NCI-H748 (cell line): ENCODE data around the gene USP5.

ENCODE experiments used
- DNase-seq: peaks from one replicate; lab custom pipeline; 2025; ENCODE audit not compliant: unreplicated experiment; lab: John Stamatoyannopoulos, UW

The USP5 gene

DNA sequence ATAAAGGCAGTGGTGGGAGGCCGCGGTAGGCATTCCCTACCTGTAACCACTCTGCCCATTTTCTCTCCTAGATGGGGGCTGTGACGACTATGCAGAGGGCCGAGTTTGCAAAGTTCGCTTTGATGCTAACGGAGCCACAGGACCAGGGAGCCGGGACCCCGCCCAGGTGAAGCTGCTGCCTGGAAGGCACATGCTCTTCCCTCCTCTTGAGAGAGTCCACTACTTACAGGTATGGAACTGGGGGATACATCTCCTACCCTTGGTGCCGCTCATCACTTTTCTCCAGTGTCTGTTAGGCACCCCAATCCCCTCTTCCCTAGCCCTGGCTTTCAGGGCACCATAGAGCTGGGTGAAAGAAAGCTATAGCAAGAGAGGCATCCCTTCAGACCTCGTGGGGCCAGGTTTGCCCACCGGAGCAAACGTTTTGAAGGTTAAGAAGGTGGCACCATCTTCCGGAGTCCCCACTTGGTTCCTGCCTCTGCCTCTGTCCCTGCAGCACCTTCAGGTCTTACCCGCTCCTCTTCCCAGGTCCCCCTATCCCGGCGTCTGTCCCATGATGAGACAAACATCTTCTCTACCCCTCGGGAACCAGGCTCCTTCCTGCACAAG, 25.7 kb upstream of the USP5 start:
- DNase-seq: no peak

DNA sequence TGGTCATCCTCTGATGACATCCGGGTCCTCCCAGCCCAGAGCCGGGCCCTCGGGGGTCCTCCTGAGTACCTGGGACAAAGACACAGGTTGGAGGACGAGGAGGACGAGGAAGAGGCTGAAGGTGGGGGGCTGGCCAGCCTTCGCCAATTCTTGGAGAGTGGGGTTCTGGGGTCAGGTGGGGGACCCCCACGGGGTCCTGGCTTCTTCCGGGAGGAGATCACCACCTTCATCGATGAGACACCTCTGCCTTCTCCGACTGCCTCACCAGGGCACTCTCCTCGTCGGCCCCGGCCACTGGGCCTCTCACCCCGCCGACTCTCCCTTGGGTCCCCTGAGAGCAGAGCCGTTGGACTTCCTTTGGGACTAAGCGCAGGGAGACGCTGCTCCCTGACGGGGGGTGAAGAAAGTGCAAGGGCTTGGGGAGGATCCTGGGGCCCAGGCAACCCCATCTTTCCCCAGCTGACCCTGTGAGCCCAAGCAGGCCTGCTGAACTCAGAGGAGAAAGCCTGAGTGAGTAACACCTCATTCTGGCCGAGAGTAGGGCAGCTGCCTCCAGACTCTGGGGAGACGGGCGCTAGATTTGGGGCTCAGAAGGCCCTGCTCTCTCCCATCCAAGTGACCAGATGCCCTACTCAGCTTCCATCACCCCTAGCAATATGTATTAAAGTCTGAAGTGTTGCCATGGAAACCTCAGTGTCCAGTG, 25.1 kb upstream of the USP5 start:
- no peak for DNase-seq

DNA sequence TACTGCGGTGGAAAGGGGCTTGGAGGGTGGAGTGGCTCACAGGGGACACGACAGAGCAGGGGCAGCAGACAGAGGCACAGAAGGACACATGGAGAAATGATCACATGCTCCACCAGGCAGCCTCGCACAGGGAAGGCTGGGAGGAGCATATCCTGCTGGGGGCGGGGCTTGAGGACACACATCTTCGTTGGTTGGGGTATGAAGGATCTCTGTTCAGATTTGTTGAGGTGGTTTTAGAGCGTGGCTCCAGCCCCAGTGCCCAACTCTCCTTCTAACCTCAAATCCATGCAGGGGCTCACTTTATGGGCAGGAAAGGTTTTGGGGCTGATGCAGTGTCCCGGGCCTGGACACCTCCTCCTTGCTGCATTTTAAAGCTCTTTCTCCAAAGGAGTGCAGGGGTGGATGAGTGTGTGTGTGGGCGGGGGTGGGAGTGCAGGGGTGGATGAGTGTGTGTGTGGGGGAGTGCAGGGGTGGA, 24.5 kb upstream of the USP5 start:
- peak; percentile 84 for DNase-seq

DNA sequence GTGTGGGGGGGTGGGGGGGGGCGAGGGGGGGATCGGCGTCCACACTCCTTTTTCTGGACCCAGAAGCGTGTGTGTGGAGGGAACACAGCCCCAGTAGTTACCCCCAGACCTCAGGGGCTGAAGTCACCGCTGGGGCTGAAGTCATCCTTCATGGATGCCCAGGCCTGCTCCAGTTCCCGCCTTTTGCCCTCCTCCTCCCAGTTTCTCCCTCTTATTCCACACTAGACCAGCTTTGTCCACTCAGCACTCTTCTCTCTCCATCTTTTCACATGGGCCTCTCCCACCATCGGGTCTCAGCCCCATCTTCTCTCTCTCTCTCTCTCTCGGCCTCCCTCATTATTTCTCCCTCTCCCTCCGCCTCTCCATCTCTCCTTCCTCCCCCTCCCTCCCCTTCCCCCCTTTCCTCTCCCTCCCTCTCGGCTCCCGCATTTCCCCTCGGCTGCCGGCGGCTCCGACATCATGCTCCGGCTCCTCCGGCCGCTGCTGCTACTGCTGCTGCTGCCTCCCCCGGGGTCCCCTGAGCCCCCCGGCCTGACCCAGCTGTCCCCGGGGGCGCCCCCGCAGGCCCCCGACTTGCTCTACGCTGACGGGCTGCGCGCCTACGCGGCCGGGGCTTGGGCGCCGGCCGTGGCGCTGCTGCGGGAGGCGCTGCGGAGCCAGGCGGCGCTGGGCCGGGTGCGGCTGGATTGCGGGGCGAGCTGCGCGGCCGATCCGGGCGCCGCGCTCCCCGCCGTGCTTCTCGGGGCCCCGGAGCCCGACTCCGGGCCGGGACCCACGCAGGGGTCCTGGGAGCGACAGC, 23.8 kb upstream of the USP5 start, which contains the start of gene P3H3:
Gene P3H3, plus strand, starts transcription at position 426 of the 799 bp plus-strand sequence. Its CDS starts 34 bp downstream, at position 460.
- DNase-seq: peak; percentile 73

DNA sequence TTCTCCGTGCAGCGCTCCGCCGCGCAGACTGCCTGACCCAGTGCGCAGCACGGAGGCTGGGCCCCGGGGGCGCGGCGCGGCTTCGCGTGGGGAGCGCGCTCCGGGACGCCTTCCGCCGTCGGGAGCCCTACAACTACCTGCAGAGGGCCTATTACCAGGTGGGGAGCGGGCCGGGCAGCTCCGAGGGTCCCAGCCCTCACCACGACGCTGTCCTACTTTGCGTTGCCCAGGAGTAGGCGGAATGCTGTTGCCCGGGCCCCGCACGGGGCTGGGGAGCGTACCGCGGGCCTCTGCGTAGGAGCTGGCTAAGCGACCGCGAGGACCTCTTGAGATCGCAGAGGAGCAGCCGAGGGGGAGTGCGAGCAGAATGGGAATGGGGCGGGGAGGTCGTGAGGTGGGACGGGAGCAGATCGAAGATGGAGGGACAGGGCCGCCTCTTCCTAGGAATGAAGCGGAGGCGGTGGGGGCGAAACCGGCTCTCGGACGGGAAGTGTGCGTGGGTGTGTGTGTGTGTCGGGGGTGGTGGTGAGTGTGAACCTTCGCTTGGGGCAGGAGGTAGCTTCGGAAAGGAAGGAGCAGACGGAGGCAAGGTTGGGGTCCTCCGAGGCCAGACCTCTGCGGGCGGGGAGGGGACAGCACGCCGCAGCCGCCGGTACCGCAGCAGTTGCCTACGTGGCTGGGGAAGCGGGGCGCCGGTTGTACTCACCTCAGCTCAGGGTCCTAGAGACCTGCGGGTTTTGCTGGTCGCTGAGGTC, 23.0 kb upstream of the USP5 start:
- DNase-seq: peak; percentile 33

DNA sequence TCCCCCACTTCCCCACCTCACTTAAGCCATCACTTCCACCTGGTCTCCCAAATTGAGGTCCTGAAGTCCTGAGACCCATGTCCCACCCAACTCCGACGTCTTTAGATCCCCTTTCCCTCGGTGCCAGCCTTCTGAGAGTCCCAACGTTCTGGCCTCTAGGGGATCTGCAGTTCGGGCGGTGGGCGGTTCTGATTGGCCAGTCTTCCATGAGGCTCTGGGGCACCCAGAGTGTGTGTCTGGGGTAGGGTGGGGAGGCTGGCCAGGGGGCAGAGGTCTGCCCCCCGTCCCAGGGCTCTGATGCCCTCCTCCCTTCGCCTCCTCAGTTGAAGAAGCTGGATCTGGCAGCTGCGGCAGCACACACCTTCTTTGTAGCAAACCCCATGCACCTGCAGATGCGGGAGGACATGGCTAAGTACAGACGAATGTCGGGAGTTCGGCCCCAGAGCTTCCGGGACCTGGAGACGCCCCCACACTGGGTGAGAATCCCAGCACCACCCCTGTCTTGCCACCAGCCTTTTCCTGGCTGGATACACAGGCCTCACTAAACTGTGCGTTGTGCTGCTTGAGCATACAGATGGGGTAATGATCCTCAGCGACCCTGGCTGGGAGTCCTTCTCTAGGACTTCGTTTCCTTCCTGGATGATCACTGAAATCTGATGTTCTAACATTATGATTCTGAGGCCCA, 22.3 kb upstream of the USP5 start:
- DNase-seq: no peak

DNA sequence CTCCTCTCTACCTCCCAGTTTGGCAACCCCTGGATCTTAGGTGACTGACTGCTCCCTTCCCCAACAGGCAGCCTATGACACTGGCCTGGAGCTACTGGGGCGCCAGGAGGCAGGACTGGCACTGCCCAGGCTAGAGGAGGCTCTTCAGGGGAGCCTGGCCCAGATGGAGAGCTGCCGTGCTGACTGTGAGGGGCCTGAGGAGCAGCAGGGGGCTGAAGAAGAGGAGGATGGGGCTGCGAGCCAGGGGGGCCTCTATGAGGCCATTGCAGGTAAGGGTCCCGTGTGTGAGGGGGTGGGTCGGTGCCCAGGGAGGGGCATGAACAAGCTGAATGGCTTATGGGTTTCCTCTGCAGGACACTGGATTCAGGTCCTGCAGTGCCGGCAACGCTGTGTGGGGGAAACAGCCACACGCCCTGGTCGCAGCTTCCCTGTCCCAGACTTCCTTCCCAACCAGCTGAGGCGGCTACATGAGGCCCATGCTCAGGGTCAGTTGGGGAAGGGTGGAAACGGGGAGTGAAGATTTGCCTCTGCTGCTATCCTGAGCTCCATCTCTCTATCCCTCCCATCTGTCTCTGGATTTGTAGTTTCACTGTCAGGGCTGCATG, 21.6 kb upstream of the USP5 start:
- no peak for DNase-seq

DNA sequence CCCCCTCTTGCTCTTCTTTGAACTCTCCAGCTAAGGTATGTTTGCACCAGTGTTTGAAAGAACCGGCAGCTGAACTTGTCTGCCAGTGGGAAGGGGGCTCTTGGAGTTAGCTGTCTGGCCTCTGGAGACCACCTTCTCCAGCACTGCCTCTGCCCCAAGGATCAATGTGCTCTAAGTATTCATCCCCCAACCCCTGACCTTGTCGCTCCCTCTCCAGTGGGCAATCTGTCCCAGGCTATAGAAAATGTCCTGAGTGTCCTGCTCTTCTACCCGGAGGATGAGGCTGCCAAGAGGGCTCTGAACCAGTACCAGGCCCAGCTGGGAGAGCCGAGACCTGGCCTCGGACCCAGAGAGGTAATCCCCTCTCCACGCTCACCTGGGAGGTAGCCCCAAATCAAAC, 21.0 kb upstream of the USP5 start:
- no peak for DNase-seq

DNA sequence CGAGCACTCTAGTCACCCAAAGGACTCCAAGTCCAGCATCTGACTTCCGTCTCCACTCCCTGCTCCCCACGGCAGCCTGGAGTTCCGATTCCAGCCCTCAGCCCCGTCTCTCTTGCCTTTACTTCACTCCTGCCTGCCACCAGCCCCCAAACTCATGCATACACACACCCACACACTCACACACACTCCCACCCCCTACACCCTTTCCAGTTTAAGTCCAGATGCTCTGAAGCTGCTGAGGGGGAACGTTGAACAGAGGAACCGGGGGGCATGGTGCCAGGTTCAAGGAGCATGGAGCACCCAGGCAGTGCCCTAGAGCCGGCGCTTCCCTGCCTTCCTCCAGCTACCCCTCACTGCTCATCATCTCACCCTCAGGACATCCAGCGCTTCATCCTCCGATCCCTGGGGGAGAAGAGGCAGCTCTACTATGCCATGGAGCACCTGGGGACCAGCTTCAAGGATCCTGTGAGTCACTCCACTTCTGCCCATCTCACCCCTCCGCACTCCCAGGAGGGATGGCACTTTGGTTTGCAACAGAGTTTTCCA, 20.4 kb upstream of the USP5 start:
- DNase-seq: no peak

DNA sequence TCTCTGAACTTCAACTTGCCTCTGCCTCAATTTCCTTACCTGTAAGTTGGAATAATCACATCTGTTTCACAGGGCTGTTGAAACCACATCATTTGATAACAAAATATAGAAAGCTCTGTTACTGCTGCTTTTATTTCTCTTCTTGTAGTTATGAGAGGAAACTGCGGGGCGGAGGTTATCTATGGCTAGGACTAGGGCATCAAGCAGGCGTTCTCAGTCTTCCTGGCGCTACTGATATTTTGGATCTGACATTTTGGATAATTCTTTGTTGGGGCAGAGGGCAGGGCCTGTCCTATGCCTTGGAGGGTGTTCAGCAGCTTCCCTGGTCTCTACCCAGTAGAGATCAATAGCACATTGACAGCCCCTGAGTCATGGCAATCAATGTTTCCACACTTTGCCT, 19.8 kb upstream of the USP5 start:
- no peak for DNase-seq

DNA sequence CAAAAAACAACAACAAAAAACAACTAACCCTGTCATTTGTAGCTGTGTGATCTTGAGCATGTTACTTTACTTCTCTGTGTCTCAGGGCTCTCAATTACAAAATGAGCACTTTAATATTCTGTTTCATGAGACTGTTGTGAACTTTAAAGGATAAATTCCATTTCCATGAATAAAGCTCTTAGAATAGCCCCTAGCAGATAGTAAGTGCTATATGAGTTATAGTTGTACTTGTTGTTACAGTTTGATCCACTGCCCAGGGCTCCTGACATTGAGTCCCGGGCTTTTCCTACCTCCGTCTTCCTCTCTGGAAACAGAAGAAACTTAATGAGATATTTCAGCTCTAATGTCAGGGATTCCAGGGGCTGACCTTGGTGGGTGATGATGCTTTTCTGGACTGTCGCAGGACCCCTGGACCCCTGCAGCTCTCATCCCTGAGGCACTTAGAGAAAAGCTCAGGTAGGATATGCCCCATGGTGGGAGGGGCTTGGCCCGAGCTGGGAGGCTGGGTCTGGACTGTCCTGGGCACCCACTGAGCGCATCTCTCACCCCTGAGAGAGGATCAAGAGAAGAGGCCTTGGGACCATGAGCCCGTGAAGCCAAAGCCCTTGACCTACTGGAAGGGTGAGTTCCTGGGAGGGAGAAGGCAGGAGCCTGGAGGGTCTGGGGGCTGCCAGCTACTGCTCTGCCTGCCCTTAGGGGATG, 18.6 kb upstream of the USP5 start:
- DNase-seq: no peak

DNA sequence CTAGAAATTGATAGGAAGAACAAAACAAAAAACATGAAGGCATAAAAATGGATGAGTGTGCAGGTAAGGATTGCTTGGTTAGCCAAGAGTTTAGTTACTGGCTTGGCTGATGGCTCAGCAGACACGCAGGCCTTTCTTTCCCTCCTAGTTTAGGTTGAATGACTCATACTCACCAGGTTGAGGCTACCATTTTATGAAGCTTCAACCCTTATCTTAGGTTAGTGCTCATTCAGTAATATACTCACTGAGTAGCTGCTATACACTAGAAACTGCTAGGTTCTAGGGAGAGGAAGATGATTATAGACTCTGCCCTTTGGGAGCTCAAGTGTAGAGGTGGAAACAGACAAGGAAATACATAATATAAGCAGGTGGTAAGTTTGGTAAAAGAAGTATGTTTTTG, 17.7 kb upstream of the USP5 start:
- DNase-seq: no peak

DNA sequence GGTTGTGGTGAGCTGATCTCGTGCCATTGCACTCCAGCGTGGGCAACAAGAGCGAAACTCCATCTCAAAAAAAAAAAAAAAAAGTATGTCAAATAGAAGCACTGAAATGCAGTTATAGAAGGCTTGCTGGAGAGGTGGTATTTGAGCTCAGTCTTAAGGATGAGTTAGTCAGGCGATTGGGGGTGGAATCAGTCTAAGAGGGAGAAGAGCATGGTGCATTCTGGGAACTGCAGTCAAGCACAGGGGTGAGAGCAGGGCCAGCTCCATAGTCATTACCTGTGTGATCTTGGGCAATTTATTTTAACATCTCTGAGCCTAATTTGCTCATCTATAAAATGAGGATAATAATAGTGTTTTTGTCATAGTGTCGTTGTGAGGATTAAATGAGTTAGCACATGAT, 17.1 kb upstream of the USP5 start:
- DNase-seq: no peak

DNA sequence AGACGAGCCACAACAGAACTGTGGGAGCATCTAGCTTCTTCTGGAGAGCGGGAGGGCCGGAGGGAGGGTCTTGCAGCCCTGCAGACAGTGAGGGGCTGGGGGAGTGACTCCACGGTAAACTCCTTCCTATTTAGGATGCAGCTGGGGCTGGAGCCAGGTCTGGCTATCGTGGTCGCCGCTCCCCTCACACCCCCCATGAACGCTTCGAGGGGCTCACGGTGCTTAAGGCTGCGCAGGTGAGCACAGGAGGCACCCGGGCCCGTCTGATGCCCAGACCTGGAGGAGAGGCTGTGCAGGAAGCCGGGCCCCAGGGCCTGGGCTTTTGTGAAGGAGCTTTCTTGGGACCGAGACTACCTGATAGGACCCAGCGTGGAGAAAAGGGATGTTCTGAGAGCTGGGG, 15.1 kb upstream of the USP5 start:
- DNase-seq: no peak

DNA sequence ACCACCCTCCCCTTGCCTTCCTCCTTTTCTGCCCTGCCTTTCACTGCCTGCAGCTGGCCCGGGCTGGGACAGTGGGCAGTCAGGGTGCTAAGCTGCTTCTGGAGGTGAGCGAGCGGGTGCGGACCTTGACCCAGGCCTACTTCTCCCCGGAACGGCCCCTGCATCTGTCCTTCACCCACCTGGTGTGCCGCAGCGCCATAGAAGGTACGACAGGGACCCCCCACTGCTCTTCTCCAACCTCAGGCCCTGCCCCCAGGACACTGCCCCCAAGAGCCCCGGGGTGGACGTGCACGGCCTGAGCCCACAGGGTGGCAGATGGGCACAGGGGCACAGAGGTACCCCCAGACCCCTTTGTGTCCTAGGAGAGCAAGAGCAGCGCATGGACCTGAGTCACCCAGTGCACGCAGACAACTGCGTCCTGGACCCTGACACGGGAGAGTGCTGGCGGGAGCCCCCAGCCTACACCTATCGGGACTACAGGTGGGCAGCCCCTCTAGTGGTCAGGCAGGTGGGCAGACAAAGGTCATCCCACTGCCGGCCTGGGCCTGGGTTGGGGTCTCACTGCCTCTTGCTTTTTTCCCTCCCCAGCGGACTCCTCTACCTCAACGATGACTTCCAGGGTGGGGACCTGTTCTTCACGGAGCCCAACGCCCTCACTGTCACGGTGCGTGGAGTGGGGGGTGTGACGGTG, 14.4 kb upstream of the USP5 start:
- no peak for DNase-seq

DNA sequence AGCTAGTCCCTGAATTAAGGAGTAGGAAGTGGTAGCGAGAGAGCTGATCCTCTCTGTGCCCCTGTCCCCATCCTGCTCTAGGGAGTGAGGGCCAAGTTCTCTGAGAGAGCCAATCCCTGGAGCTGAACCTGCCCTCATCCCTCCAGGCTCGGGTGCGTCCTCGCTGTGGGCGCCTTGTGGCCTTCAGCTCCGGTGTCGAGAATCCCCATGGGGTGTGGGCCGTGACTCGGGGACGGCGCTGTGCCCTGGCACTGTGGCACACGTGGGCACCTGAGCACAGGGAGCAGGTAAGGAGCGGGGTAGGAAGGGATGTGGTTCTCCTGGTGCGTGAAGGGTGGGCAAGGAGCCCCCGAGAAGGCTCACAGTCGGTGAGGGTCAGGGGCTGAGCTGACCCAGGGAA, 13.1 kb upstream of the USP5 start:
- DNase-seq: no peak

DNA sequence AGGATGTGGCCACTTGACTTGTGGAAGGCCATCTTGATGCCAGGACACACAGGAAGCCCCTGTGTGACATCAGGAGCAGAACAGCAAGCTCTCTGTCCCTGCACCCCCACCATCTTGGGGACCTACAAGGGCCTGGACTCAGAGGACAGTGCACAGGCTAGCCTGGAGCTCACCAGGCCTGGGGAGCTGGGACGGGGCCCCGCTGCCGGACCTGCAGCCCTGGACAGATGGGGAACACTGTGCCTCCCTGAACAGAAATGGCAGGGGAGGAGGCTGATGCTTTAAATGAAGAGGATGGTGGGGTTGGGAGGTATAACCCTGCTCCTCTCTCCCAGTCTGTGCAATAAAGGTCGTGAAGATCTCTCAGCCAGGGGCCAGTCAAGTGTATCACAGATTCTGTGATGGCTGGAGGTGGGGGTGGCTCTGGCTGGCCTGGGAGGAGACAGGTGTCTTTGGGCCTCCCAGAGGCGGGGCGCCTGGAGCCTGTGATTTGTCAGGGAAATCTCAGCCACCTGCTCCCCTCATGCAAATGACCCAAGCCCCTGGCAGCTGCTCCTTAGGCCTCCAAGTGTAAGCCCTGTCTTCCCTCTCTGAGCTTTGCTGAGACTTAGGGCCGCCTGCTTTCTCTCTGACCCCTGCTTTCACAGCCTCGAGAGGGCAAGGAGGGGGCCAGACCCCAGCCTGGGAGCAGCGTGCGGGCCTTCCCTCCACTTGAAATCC, 12.3 kb upstream of the USP5 start:
- peak; percentile 19 for DNase-seq

DNA sequence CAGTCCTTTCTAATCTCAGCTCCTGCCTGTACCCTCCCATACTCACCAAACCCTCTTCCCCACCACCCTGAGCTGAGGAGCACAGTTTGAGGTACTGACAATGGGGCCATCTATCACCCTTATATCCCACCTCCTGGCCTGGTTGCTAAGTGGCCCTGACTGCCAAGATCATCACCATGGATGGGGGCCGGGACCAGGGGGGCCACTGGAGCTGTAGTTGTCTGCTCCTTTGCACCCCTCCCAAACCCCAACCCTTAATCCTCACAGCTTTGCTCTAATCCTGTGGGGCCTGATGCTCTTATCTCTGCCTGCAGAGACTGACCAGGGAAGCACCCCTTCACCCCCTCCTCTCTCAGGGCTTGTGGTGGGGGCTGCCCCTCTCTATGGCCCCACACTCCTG, 11.6 kb upstream of the USP5 start:
- DNase-seq: no peak
